NCI-H82 (cell line): ENCODE results near the gene SLC17A9.

Experiments used
- DNase-seq: peaks from one replicate; lab custom pipeline; 2025; lab: John Stamatoyannopoulos, UW

The SLC17A9 gene

DNA sequence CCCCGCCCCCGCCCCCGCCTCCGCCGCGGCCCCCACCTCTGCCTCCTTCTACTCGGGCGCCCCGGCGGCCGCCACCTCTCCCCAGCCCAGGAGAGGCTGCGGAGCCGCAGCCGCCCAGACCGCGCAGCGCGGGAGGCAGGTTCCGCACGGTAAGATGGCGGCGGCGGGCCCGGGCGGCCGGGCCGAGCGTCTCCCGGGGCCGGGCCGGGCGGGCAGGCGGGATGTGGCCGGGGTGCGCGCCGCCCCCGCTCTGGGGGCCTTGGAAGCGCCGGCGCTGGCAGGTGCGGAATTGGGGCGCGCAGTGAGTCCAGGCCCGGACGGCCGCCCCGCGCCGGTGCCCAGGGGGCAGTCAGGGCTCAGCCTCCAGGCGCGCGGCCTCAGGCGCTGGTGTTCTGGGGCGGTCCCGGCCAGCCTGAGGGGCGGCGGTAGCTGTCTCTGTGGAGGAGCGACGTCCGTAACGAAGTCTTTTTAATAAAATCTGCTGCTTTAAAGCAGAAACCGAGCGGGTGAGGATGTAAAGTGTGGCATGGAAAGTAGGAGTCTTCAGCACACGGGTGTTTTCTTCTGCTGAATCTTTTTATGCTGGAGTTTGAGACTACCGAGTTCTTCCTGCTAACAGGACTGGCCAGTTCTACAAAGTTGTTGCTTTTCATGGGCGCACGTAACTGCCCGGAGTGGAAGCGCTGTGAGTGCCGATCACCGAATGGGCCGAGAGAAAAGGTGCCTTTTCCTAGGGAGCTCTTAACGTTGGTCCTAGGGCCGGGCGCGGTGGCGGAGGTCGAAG, 14.2 kb upstream of the SLC17A9 start, which contains the start of gene GID8:
TSS of gene GID8 (plus strand) at position 43 of the 784 bp plus-strand sequence. CDS start 3,356 bp downstream, outside the sequence.
- peak; percentile 46 for DNase-seq

DNA sequence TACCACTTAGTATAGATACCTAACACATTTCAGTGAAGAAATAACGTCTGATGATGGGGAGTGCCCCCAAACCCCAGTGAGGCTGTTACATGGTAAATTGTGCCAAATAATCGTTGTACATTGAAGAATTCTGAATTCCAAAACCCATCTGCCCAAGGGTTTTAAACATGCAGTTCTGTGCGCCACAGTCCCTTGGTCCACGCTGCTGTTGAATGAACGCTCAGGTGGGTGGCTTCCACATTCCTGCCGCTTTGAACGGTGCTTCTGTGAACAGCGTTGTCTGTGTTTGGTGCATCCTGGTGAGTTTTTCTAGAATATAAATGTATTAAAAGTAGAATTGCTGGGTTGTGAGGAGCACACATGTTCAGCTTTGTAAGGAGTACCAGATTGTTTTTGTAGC, 11.6 kb upstream of the SLC17A9 start:
- no peak for DNase-seq

DNA sequence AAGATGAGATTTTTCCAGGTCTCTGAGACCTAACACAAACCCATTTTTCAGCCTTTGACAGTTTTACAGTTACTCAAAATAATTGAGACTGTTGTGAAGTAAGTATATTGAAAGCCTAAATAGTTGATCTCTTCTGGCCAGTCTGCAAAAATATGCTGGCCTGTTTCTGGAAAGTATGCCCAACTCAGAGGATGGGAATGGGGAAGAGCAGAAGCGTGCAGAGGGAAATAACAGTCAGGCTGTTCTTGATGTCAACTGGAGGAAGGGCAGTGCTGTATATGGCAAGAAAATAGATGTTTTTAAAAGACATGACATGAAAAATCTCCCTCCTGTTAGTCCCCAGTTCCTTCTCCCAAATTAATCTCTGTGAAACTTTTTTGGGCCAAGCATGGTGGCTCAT, 10.7 kb upstream of the SLC17A9 start:
- DNase-seq: no peak

DNA sequence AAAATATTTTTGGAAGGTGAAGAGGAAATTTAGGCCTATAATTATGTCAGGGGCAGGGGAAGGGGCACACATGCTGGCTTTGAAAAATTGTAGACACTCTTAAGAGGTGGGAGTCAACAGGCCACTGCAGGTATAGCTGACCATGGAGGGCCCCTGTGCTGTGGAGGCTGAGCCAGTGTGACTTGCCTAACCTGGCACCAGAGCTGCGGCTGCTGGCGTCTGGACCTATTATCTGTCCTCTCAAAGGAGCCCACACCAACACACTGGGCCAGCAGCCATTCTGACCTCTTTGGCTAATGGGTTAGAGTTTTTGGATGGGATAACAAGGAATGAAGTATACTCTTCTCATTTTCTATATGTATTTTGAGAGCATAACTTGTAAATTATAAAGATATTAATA, 10.1 kb upstream of the SLC17A9 start:
- no peak for DNase-seq

DNA sequence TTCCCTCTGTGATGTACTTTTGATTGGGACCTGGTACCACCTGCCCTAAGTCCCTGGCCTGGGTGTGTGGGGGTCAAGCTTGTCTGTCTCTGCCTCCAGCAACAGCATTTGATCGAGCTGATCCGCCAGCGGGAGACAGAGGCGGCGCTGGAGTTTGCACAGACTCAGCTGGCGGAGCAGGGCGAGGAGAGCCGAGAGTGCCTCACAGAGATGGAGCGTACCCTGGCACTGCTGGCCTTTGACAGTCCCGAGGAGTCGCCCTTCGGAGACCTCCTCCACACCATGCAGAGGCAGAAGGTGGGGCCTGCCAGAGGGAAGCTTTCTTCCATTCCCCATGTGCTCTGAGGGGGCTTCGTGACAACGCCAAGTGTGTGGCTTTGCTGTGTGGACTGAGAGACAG, 9.1 kb upstream of the SLC17A9 start:
- DNase-seq: no peak

DNA sequence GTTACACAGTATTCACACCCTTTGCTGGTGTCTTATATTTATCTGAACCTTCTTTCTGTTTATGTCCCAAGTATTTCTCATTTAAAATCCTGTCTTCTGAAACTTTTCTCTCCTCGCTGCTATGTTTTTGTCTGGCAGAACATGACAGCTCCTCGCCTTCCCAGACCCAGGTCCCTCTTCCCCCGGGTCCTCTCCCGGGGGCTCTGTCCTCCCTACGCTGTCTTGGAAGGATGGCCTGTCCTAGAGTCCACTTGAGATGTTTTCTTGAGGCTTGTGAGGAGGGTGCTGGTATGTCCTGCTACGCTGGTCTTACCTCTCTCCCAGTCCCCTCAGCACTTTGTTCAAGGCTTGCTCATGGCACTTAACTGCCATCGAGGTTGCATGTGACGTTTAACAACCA, 8.3 kb upstream of the SLC17A9 start:
- no peak for DNase-seq

DNA sequence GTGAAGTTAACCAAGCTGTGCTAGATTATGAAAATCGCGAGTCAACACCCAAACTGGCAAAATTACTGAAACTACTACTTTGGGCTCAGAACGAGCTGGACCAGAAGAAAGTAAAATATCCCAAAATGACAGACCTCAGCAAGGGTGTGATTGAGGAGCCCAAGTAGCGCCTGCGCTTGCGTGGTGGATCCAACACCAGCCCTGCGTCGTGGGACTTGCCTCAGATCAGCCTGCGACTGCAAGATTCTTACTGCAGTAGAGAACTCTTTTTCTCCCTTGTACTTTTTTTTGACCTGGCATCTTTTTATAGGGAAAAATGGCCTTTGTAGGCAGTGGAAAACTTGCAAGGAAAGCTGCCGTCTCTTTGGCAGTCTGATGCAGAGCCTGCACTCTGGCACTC, 7.8 kb upstream of the SLC17A9 start:
- no peak for DNase-seq

DNA sequence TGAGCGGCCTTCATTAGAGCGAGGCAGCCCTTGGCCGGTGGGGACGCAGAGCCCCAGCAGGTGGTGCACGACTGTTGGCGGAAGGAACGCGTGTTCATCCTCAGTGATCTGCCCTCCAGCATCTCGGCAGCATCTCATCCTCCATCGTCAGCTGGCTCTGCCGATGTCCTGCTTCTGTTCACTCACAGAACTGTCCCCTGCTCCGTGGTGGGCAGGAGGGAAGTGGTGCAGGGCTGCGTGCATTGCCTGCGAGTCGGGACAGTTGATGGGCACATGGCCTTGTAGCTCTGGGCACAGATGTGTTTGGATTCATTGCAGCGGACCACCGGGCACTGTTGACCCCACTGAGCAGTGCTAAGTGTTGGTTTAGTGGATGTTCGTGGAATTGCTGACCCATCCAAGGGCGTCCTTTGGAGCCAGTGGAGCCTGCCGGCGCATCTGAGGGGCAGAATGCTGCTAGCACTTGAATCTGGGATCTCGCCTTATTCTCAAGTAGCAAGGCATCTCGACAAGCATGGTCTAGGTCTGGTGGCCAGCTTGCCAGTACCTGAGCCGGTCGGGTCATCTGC, 6.7 kb upstream of the SLC17A9 start:
- no peak for DNase-seq

DNA sequence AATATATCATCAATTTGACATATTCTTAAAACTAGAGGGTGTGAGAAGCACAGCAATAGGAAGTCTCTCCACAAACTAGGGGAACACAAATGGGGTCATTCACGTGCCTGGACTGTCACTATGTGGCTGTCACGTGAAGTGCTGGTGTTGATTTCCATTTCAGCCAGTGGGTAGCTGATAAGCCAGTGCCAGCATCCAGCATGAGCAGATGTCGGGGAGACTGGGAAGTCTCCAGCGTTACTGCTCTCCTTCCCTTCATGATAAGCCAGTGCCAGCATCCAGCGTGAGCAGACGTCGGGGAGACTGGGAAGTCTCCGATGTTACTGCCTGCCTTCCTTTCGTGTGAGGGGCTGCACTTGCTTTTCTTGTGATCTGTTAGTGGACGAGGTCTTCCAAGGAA, 5.6 kb upstream of the SLC17A9 start:
- no peak for DNase-seq

DNA sequence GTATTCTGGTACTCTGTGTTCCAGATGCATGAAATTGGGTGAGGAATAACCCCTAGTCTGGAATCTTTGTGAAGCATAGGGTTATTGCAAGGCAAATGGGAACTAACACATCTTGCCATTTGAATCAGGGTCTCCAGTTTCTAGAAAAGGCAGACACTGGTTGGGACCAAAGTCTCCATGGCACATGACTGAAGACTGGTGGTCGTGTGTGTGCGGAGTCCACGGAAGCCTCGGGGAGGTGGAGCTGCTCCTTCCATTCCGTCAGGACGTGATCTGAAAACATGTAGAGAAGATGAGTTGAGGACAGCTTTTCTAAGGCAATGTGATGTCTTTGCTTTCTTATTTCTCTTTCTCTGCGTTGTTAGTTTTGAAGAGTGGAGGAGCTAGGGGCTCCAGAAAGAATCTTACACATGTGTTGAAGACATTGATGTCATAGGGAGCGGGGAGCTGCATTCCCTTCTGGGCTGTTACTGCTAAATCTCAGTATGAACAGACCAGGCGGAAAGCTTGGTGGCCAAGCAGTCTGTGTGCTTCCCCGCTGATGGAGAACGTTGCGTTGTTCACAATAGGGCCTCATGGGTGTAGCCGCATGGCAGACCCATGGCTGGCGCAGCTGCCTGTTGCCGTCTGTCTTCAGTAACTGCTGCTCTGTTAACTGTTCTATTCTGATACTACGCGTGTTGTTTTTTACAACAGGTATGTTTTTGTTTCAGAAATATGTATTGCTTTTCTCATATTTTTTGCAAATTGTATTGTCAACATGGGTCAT, 4.8 kb upstream of the SLC17A9 start:
- DNase-seq: no peak

DNA sequence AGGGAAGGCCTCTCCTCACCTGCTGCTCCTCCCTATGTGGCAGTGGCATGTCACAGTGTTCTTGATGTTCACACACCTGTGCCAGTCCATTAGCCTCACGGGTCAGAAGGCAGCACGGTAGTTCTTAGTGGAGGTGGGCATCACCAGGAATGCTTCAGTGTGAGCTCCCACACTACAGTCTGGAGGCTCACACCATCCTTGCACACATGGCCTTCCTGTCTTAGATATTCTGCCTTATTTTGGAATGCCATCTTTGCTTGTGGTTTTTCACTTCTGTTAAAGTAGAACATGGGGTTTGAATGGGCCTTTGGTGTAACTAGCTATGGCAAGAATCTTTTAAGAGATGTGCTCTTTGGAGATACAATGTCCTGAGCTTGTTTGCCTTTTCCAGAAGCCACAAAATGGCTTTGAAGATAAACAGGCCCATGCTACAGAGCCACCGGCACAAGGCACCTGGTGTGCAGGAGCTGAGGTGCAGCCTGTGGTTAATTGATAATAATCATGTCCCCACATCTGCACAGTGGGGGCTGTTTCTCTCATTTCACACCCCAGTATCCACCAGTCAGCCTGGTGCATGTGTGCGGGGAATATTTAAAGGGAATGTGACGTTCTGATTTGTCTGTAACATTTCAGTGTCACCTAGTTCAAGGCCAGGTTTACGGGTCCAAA, 3.2 kb upstream of the SLC17A9 start:
- DNase-seq: no peak

DNA sequence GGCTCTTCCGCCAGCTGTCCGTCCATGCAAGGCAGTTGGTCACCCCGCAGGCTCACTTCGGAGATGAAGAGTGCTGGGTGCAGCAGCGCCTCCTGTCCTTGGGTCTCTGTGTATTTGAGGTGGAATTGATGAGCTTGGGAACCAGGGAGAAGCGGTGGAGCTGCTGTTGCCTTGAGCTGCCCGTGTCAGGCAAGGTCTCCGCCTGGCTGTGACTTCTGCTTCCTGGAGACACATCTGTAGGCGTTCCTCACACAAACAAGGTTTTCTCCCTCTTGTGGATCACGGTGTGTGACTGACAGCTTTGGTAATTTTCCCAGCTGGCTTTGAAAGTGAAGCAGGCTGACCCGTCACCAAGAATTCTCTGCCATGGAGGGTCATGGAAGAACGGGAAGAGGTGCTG, 2.5 kb upstream of the SLC17A9 start:
- no peak for DNase-seq

DNA sequence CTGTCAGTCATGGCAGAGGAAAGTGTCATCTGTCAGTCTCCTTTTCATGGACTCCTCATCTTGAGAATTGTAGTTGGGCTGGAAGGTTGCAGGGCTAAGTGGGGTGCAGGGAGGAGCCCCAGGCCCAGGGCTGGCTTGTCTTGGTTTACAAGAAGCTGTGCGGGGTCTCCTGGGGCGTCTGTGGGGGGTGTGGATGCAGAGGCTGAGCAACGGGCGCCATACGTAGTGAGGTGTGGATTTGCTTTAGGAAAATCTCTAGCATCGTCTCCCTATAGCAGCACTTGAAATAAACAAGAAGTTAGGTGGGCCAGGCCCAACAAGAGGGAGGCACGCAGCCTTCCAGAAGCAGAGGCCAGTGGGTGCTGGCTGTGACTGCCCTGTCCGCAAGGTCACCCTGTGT, 1.8 kb upstream of the SLC17A9 start:
- no peak for DNase-seq

DNA sequence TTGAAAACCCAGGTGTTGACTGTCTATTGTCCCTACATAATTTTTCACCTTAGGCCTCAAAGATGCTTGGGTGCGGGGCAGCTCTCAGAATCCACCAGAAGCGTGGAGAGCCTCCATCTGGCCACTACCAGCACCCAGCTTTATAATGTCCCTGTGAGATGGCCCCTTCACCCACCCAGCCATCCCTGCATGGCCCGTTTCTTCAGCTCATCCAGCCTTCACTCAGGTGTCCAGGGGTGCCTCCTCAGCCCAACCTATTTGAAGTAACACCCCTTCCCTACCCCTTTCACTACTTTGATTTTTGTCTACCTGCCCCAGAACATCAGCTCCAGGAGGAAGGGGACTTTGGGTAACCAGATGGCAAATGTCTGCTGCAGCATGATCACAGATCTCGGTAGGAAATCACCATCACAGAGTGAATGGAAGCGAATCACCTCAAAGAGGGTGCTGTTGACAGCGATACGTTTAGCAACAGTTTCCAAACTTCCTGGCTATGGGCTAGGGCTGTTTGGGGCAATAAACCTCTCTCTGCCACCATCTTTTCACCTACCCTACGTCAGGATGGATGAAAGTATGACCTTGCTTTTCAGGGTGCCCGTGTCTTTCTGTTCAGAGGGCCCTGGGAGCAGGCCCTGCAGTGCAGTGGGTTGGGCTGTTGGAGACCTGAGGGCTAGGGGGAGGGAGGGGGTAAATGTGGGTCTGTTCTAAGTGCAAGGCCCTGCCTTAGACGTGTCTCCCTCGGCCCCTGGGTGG, 1.2 kb upstream of the SLC17A9 start:
- no peak for DNase-seq

DNA sequence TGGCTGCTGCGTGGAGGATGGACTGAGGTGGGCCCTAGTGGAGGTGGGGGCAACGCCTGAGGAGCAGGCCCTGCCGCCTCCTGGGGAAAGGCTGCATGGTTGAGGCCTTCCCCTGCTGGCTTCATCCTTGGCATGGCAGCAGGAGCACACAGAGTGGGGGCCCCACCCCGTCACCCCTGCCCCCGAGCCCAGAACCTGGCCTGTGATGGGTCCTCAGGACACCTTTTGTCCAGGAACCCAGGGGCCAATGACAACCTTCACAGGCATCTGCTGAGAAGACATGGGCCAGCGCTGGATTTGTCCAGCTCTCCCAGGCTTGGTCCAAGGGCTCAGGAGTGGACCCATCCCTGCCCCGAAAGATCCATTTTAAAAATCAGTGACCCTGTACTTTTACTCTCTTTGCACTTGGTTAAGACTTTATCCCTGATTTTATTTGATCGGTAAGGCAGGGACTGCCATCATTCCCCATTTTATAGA, 575 bp upstream of the SLC17A9 start:
- no peak for DNase-seq

DNA sequence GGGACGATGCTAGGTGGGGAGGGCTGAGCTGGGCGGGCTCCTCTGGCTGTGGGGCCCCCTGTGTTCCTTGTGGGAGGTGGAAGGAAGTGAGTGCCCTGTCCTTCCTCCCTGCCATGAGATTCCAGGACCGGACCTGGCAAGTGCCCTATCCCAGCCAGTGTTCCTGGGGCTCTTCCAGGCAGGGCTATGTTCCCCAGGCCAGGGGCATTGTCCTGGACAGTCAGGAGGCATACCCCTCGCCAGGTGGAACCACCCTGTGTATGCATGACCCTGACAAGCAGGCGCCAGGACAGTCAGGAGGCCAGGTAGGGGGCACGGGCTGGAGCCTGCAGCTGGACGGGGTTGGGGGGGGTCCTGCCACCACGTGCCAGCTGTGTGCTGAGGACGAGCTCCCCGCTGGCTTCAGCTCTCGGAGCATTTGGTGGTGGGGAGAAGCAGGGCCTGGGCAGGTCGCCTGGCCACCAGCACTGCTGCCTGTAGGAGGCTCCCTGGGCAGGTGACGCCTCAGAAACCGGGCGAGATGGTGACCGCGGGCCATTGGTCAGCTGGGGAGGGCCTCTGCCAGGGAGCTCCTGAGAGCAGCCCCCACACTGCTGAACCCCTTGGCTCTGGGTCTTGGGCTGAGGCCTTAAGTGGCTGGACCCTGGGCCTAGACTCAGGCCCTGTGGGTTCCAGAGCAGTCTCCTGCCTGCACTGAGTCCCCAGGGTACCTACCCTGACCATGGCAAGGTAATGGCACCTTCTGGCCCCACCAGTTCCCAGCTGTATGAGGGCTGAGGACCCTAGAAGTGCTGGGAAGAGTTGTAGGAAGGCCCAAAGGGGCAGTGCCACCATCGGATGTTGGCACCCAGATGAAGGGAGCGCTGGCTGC, 694 bp downstream of the SLC17A9 start:
- DNase-seq: no peak

DNA sequence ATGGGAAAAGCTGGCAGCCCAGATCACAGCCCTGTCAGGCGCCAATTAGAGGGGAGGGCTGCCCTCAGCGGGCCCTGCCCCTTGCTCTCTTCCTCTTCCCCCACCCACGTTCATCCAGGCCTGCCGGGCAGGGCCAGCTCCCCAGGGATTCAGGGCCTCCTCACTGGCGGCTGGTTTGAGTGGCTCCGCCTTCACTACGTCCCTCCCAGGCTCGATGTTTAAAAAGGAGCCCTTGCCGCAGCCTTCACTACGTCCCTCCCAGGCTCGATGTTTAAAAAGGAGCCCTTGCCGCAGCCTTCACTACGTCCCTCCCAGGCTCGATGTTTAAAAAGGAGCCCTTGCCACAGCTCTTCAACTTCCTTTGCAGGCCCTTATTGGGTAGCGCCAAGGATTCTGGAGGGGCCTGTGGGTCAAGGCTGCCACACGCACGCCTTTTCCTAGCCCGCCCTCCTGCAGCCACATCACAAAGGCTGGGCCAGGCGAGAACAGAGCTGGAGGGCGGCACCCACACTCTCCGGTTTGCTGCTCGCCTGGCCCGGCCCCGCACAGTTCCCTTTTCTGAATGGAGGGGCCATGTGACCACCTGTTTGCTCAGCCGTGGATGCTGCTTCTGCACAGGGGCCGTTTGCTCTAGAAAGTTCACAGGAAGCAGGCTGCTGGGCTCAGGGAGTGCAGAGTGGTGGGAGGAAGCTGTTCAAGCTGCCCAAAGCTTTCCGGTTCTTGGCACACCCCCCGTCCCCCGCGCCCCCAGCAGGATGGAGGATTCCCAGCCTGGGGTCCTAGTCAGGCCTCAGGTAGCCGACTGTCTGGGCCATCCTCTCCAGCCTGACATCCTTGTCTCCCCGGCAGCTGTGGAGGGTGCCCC, 1.6 kb downstream of the SLC17A9 start:
- peak; percentile 79 for DNase-seq

DNA sequence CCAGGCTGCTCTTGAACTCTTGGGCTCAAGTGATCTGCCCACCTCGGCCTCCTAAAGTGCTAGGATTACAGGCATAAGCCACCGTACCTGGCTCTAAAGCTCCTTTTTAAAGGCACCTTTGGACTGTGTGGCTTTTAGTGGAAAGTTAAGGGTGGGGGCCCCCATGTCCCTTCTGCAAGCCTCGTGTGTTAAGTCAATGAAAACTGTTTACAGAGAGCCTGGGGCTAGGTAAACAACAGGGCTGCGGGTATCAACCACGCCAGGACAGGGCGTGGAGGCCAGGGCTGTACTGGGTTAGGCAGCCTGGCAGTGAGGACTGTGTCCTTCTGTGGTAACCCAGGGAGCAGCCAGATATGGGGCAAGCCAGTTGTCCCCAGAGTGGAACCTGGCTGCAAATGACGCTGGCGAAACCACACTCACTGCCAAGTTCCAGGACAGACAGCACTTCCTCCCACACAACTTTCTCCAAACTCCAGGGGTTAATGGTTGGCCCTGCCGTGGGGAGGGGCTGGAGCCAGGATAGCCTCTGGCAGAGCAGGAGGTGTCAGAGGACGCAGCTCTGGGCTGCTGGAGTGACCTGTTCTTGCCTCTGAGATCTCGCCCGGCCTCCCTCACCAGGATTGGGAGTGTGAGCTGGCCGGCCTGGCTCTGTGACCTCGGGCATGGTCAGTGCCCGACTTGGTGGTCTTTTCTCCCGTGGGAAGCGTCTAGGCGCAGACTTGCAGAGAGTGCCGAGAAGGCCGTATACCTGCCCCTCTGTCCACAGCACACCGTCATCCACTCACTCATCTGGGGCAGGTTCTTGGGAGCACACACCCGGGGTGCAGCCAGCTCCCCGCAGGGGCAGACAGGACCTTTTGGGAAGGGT, 3.2 kb downstream of the SLC17A9 start:
- no peak for DNase-seq
